RPMI7951 (cell line): Measurements from ENCODE around the gene NELL1. TPM values are rescaled to one million over a fixed set of nuclear protein-coding genes. Genes with fewer than 3 reads are reported as not detected.

Experiments used
- DNase-seq: peaks from one replicate; pipeline ENCODE4 v3.0.0-alpha.2; 2012; ENCODE audit warnings: low read depth
- total RNA-seq: library from RNA; depleted of rRNA; stranded (reverse); fragments of >200 nt; shearing (Covaris generic); gene quantifications from 2 replicates; pipeline ENCODE4 v1.2.3, GENCODE V29; 2014

Gene NELL1
- total RNA-seq, 1 experiment from 2014 or later: 0.12 TPM

DNA sequence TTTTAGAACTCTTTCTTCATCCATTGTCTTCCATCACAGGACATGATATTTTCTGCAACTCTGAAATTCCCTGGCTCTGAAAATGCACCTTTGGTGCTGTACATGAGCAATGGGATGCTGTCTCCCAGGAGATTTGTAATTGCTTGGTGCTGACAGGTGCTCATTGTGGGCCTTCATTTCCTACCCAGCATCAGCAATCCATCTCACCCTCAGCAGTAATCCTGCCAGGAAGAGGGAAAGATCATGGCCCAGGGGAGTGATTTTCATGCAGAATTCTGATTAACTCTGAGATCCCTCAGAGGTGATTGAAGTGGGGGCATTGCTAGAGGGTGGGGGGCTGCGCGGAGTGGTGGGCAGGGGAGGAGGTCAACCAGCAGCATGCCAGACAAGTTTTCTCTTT lies 651.7 kb downstream of the NELL1 start:
- DNase-seq: no peak

DNA sequence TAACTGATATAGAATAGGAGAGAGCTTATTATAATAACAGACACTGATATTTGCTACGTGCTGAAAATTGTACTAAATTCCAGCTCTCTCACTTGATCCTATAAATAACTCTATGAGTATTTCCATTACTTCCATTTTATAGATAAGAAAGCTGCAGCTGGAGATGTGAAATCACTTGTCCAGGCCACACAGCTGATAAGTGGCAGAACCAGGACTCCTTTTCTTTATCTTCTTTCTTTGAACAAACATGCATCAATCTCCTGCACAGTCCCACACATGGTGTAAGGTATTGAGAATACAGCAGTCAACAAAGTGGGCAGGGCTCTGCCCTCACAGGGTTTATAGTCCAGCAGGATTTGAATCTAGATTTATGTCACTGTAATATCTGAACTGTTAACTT lies 652.1 kb downstream of the NELL1 start:
- no peak for DNase-seq

DNA sequence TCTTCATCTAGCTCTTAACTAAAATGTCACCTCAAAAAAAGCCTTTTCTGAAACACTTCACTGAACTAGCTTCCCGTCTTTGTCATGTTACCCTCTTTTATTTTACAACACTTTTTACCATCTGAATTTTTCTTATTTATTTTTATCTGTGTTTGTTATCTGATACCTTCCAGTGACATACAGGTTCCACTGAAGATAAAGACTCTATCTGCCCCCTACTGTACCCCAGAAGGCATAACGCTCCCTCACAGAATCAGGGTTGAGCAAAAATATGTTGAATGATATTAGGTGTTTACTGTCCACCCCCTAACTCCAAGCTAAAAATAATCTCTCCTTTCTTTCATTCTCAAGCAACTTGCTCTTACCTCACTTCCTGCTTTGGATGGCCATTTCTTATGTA lies 654.2 kb downstream of the NELL1 start:
- DNase-seq: no peak

DNA sequence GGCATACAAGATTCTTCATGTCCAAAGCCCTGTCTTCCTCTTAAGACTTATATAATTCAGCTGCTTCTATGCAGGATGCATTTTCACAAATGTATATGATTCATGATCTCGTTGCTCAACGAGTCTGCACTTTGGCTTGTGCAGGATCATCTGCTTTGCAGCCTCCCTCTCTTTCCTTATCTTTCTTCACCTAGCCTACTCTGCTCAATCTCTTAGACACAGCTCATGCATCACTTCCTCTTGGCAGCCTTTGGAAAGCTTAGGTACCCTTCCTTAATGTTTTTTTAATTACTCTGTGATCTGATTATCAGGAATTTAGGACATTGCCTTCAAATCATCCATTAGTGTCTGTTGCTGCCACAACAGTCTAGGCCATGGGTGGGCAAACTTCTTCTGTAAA lies 673.8 kb downstream of the NELL1 start:
- DNase-seq: no peak

GRCh38 chr11:21346361-21346760 lies 677.0 kb downstream of the NELL1 start:
- no peak for DNase-seq

DNA sequence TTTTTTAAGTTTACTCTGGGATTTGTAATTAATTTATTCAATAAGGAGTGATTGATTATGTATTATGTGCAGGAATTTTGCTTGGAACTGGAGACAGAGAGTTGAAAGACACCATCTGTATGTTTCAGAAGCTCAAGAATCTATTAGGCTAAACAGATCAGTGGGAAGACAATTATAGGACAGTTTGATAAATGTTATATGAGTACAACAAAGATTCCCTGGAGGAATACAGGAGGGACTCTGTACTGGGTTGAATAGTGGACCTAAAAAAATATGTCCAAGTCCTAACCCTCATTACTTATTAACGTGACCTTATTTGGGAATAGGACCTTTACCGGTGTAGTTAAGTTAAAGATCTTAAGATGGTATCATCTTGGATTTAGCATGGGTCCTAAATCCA lies 681.2 kb downstream of the NELL1 start:
- no peak for DNase-seq

DNA sequence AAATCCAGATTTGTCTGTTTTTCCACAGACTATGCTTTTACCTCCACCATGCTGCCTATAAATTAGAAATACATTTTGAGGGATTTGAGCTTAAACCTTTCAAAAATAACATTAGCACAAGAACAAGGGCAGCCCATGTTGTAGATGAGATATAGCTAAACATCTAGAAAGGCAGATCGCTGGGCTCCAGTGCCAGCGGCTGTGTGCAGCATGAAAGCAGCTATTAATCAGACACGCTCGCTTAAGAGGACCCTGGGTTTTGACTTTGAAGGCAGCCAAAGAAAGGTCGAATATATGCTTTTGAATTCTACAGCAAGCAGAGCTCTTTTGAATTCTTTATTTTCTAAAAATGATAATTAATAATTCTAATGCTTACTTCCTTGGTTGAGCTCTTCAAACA lies 684.0 kb downstream of the NELL1 start:
- no peak for DNase-seq

DNA sequence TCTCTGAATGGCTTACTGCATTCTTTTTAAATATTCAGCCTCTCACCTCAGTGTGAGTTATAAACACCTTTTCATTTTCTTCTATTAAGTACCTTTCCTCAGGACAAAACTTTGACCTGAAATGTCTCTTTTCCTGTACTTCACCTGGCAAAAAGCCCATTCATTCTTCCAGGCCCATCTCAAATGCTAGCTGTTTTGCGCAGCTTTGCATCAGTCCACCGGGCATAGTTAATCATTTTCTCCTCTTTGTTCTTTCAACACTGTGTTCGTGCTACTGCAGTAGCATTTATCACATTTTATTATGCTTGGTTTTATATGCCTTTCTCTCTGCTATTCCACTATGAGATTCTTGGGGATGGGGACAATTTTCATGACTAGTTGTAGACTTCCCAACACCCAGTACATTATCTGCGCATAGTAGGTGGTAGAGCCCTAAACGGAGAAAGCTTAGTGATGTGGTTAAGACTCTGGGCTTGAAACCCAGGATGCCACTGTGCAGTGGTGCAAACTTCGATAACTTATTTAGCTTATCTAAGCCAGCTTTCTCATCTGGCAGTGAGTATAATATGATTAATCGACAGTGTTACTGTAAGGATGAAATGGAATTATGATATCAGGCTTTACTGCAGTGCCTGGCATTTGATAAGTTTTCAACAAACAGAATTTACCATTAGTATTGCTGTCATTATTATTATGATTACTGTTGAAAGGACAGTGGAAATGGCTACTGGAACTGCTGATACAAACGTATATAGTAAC lies 695.7 kb downstream of the NELL1 start:
- DNase-seq: no peak

DNA sequence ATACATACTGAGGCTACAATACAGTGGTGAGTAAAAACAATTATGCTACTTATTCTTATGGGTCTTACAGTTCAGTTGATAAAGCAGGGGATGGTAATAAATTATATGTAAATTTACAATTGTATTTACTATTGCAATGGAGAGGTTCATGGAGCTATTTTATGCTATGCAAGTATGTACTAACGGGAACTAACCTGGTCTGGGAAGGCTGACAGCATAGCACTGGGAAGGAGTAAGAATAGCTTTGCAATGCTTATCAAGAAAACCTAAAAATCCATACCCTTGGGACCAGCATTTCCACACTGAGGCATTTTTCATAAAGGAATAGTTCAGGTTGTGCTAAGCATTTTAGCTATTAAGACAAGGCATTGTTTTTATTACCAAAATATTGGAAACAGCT lies 700.6 kb downstream of the NELL1 start:
- DNase-seq: no peak

- DNase-seq: no peak
Observed at GRCh38 chr11:21371044-21371443, 701.7 kb downstream of the NELL1 start.

- no peak for DNase-seq
Observed at GRCh38 chr11:21372672-21373071, 703.3 kb downstream of the NELL1 start.

DNA sequence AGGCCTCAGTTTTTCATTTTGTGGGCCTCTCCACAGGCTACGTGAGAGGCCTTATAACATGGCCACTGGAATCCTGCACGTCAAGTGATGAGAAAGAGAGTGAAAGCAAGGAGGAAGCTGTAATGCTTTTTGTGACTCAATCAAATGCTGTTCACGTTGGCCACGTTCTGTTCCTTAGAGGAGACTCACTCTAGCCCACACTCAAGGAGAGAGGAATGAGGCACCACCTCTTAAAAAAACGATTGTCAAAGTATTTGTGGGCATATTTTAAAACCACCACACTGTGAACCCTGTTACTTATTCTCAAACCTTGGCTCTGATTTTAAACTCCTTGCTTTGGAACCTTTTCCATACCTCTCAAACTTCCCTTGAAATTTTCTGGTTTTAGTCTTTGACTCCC lies 705.0 kb downstream of the NELL1 start:
- DNase-seq: no peak

- DNase-seq: no peak
Observed at GRCh38 chr11:21385669-21386440, 716.5 kb downstream of the NELL1 start.

DNA sequence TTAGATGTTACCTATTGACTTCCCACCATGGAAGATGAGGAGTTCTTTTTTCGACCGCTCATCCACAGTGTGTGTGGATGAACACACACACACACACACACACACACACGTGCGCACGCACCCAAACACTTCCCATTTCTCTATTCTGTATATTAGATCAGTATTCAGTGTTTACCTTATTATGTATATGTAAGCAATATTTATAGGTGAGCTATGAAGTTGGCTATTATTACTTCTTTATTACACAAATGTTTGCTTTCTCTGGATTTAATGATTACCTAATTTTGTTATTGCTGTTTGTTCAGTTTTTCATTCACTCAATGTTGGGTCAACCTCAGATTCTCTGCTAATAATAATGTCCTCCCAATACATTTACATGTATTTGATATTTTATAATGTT lies 721.0 kb downstream of the NELL1 start:
- DNase-seq: no peak

GRCh38 chr11:21396342-21397008 lies 727.1 kb downstream of the NELL1 start:
- no peak for DNase-seq

- no peak for DNase-seq
Observed at GRCh38 chr11:21398195-21398594, 728.8 kb downstream of the NELL1 start.

DNA sequence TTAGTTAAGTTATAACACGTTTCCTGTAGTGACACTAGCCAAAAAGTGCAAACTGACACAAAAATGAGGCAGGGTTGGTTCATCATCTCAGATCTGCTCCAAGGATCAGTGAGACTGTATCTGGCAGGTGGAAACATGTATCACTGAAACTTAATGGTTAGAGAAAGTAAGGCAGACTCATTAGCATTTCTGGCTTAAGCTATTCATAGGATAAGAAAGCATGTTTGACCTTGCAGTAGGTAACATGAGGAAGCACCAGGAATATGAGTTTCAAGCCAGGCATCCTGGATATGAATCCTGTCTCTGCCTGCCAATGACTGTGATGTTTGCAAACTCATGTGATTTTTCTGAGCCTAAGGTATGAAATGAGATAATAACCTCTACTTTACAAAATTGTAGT lies 732.1 kb downstream of the NELL1 start:
- no peak for DNase-seq

GRCh38 chr11:21402274-21402673 lies 732.9 kb downstream of the NELL1 start:
- DNase-seq: no peak

DNA sequence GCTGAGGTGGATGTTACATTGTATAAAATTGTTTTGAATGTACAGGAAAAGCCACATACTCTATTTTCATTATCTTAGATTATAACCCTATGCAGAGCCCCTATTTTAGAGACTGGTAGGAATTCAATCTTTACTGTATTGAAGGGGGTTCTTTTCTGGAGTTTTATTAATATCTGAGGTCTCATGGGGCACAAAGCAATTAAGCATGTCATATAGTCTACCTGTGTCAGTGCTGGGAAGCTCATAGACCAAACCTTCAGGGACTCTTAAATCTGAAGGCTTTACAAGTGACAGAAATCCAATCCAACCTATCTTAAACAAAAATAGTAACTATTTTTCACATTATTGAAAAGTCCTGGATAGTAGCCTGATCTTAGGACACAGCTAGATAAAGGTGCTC lies 733.7 kb downstream of the NELL1 start:
- no peak for DNase-seq

GRCh38 chr11:21405422-21405821 lies 736.0 kb downstream of the NELL1 start:
- DNase-seq: no peak

DNA sequence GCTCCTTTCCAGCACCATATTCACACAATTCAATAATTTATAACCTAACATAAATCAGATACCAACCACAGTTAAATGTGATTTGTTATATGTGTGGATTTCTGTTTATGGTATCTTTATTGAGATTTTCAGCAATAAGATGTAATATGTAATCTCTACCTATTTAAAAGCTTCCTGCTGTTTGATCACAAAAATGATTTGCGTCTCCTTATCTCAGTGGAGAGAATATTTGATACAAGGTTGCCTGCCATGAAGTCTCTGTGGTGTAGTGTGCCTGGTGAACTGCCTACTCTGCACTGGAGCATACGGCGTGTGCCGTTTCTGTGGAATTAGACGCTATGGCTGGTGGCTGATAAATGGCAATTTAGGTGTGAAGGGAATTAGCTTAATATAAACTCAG lies 741.1 kb downstream of the NELL1 start:
- no peak for DNase-seq

GRCh38 chr11:21411104-21411503 lies 741.7 kb downstream of the NELL1 start:
- DNase-seq: peak; percentile 1

GRCh38 chr11:21411597-21411996 lies 742.2 kb downstream of the NELL1 start:
- no peak for DNase-seq
